ENCODE measurements around the gene AGPAT3. TPM values are rescaled to one million over a fixed set of nuclear protein-coding genes. Genes with fewer than 3 reads are reported as not detected.

The AGPAT3 gene
- polyA plus RNA-seq, 2 donors, result 15.3 to 18.6 TPM

- Histone ChIP-seq H3K27ac (ENCODE audit: low read depth in 2 of 2, low read length in 1 of 2) (no peak overlapping the region), H3K4me1 (ENCODE audit: control insufficient read depth in 2 of 2, insufficient read depth in 2 of 2, low read length in 1 of 2) (peaks cover 0 to 3% of the 10 kb centered on the region in 2 donors), H3K4me3 (ENCODE audit: low read depth in 1 of 2, low read length in 2 of 2) (no peak overlapping the region), H3K9me3 (ENCODE audit: control insufficient read depth in 2 of 2, insufficient read depth in 1 of 2, low read depth in 1 of 2, low read length in 1 of 2) (no peaks in the 10 kb centered on the region), H3K36me3 (ENCODE audit: control insufficient read depth in 2 of 2, insufficient read depth in 2 of 2, low read length in 1 of 2) (peaks cover 0 to 5% of the 10 kb centered on the region in 2 donors), H3K27me3 (ENCODE audit: control insufficient read depth in 1 of 2, insufficient read depth in 2 of 2, low read length in 2 of 2) (no peaks in the 10 kb centered on the region)
- WGBS, 2 donors, result 69 to 73% methylated on average over 20 to 23 of the region's 23 CpGs
Measured at GRCh38 chr21:43988506-43989230, 123.6 kb downstream of the AGPAT3 start.

GRCh38 chr21:43989401-43989800 lies 124.4 kb downstream of the AGPAT3 start:
- peaks cover 0 to 3% of the 10 kb centered on the region in 2 donors for H3K4me1 ChIP-seq (ENCODE audit: control insufficient read depth in 2 of 2, insufficient read depth in 2 of 2, low read length in 1 of 2)
- no peak overlapping the region for H3K27ac ChIP-seq (ENCODE audit: low read depth in 2 of 2, low read length in 1 of 2)
- H3K27me3 ChIP-seq (ENCODE audit: control insufficient read depth in 1 of 2, insufficient read depth in 2 of 2, low read length in 2 of 2), result no peaks in the 10 kb centered on the region
- no peaks in the 10 kb centered on the region for H3K9me3 ChIP-seq (ENCODE audit: control insufficient read depth in 2 of 2, insufficient read depth in 1 of 2, low read depth in 1 of 2, low read length in 1 of 2)
- 80 to 87% methylated on average over 7 of the region's 7 CpGs for WGBS, 2 donors
- no peaks in the 10 kb centered on the region for H3K36me3 ChIP-seq (ENCODE audit: control insufficient read depth in 2 of 2, insufficient read depth in 2 of 2, low read length in 1 of 2)
- no peak overlapping the region for H3K4me3 ChIP-seq (ENCODE audit: low read depth in 1 of 2, low read length in 2 of 2)

GRCh38 chr21:43991447-43991991 lies 126.5 kb downstream of the AGPAT3 start:
- WGBS, 2 donors, result 84 to 87% methylated on average over 33 of the region's 33 CpGs
- H3K27ac ChIP-seq (ENCODE audit: low read depth in 2 of 2, low read length in 1 of 2), result no peak overlapping the region
- no peaks in the 10 kb centered on the region for H3K27me3 ChIP-seq (ENCODE audit: control insufficient read depth in 1 of 2, insufficient read depth in 2 of 2, low read length in 2 of 2)
- H3K4me1 ChIP-seq (ENCODE audit: control insufficient read depth in 2 of 2, insufficient read depth in 2 of 2, low read length in 1 of 2), result peaks cover 0 to 3% of the 10 kb centered on the region in 2 donors
- H3K36me3 ChIP-seq (ENCODE audit: control insufficient read depth in 2 of 2, insufficient read depth in 2 of 2, low read length in 1 of 2), result no peaks in the 10 kb centered on the region
- no peak overlapping the region for H3K4me3 ChIP-seq (ENCODE audit: low read depth in 1 of 2, low read length in 2 of 2)
- H3K9me3 ChIP-seq (ENCODE audit: control insufficient read depth in 2 of 2, insufficient read depth in 1 of 2, low read depth in 1 of 2, low read length in 1 of 2), result no peaks in the 10 kb centered on the region

GRCh38 chr21:43992121-43992520 lies 127.1 kb downstream of the AGPAT3 start:
- Histone ChIP-seq H3K4me3 (ENCODE audit: low read depth in 1 of 2, low read length in 2 of 2) (no peak overlapping the region), H3K9me3 (ENCODE audit: control insufficient read depth in 2 of 2, insufficient read depth in 1 of 2, low read depth in 1 of 2, low read length in 1 of 2) (no peaks in the 10 kb centered on the region), H3K36me3 (ENCODE audit: control insufficient read depth in 2 of 2, insufficient read depth in 2 of 2, low read length in 1 of 2) (no peaks in the 10 kb centered on the region), H3K27me3 (ENCODE audit: control insufficient read depth in 1 of 2, insufficient read depth in 2 of 2, low read length in 2 of 2) (no peaks in the 10 kb centered on the region), H3K27ac (ENCODE audit: low read depth in 2 of 2, low read length in 1 of 2) (no peak overlapping the region), H3K4me1 (ENCODE audit: control insufficient read depth in 2 of 2, insufficient read depth in 2 of 2, low read length in 1 of 2) (peaks cover 0 to 3% of the 10 kb centered on the region in 2 donors)
- WGBS, 2 donors, result 91 to 94% methylated on average over 11 of the region's 11 CpGs

- Histone ChIP-seq H3K4me1 (ENCODE audit: control insufficient read depth in 2 of 2, insufficient read depth in 2 of 2, low read length in 1 of 2) (no peaks in the 10 kb centered on the region), H3K27ac (ENCODE audit: low read depth in 2 of 2, low read length in 1 of 2) (no peak overlapping the region), H3K4me3 (ENCODE audit: low read depth in 1 of 2, low read length in 2 of 2) (no peak overlapping the region), H3K36me3 (ENCODE audit: control insufficient read depth in 2 of 2, insufficient read depth in 2 of 2, low read length in 1 of 2) (no peaks in the 10 kb centered on the region), H3K9me3 (ENCODE audit: control insufficient read depth in 2 of 2, insufficient read depth in 1 of 2, low read depth in 1 of 2, low read length in 1 of 2) (no peaks in the 10 kb centered on the region), H3K27me3 (ENCODE audit: control insufficient read depth in 1 of 2, insufficient read depth in 2 of 2, low read length in 2 of 2) (no peaks in the 10 kb centered on the region)
- WGBS, 2 donors, result 74 to 76% methylated on average over 18 of the region's 18 CpGs
Measured at GRCh38 chr21:43993420-43993934, 128.5 kb downstream of the AGPAT3 start.

GRCh38 chr21:43994085-43994484 lies 129.1 kb downstream of the AGPAT3 start:
- Histone ChIP-seq H3K36me3 (ENCODE audit: control insufficient read depth in 2 of 2, insufficient read depth in 2 of 2, low read length in 1 of 2) (no peaks in the 10 kb centered on the region), H3K9me3 (ENCODE audit: control insufficient read depth in 2 of 2, insufficient read depth in 1 of 2, low read depth in 1 of 2, low read length in 1 of 2) (no peaks in the 10 kb centered on the region), H3K4me3 (ENCODE audit: low read depth in 1 of 2, low read length in 2 of 2) (no peak overlapping the region), H3K27me3 (ENCODE audit: control insufficient read depth in 1 of 2, insufficient read depth in 2 of 2, low read length in 2 of 2) (no peaks in the 10 kb centered on the region), H3K4me1 (ENCODE audit: control insufficient read depth in 2 of 2, insufficient read depth in 2 of 2, low read length in 1 of 2) (no peaks in the 10 kb centered on the region), H3K27ac (ENCODE audit: low read depth in 2 of 2, low read length in 1 of 2) (no peak overlapping the region)
- 58 to 63% methylated on average over 11 of the region's 11 CpGs for WGBS, 2 donors

GRCh38 chr21:43994646-43995045 lies 129.6 kb downstream of the AGPAT3 start:
- Histone ChIP-seq H3K36me3 (ENCODE audit: control insufficient read depth in 2 of 2, insufficient read depth in 2 of 2, low read length in 1 of 2) (no peaks in the 10 kb centered on the region), H3K4me3 (ENCODE audit: low read depth in 1 of 2, low read length in 2 of 2) (no peak overlapping the region), H3K9me3 (ENCODE audit: control insufficient read depth in 2 of 2, insufficient read depth in 1 of 2, low read depth in 1 of 2, low read length in 1 of 2) (no peaks in the 10 kb centered on the region), H3K27ac (ENCODE audit: low read depth in 2 of 2, low read length in 1 of 2) (no peak overlapping the region), H3K27me3 (ENCODE audit: control insufficient read depth in 1 of 2, insufficient read depth in 2 of 2, low read length in 2 of 2) (no peaks in the 10 kb centered on the region), H3K4me1 (ENCODE audit: control insufficient read depth in 2 of 2, insufficient read depth in 2 of 2, low read length in 1 of 2) (no peaks in the 10 kb centered on the region)
- WGBS, 2 donors, result 91 to 94% methylated on average over 9 of the region's 9 CpGs

GRCh38 chr21:43995521-43996105 lies 130.6 kb downstream of the AGPAT3 start:
- H3K27ac ChIP-seq (ENCODE audit: low read depth in 2 of 2, low read length in 1 of 2), result no peak overlapping the region
- H3K9me3 ChIP-seq (ENCODE audit: control insufficient read depth in 2 of 2, insufficient read depth in 1 of 2, low read depth in 1 of 2, low read length in 1 of 2), result no peaks in the 10 kb centered on the region
- WGBS, 2 donors, result 92% methylated on average over 18 of the region's 18 CpGs
- H3K4me1 ChIP-seq (ENCODE audit: control insufficient read depth in 2 of 2, insufficient read depth in 2 of 2, low read length in 1 of 2), result no peaks in the 10 kb centered on the region
- no peaks in the 10 kb centered on the region for H3K27me3 ChIP-seq (ENCODE audit: control insufficient read depth in 1 of 2, insufficient read depth in 2 of 2, low read length in 2 of 2)
- no peak overlapping the region for H3K4me3 ChIP-seq (ENCODE audit: low read depth in 1 of 2, low read length in 2 of 2)
- H3K36me3 ChIP-seq (ENCODE audit: control insufficient read depth in 2 of 2, insufficient read depth in 2 of 2, low read length in 1 of 2), result no peaks in the 10 kb centered on the region

- no peak overlapping the region for H3K27ac ChIP-seq (ENCODE audit: low read depth in 2 of 2, low read length in 1 of 2)
- 86 to 91% methylated on average over 5 of the region's 5 CpGs for WGBS, 2 donors
Measured at GRCh38 chr21:43997766-43998742, 133.0 kb downstream of the AGPAT3 start.

More at GRCh38 chr21:43997766-43998742, 133.0 kb downstream of the AGPAT3 start:
- Histone ChIP-seq H3K36me3 (ENCODE audit: control insufficient read depth in 2 of 2, insufficient read depth in 2 of 2, low read length in 1 of 2) (no peaks in the 10 kb centered on the region), H3K27me3 (ENCODE audit: control insufficient read depth in 1 of 2, insufficient read depth in 2 of 2, low read length in 2 of 2) (no peaks in the 10 kb centered on the region), H3K9me3 (ENCODE audit: control insufficient read depth in 2 of 2, insufficient read depth in 1 of 2, low read depth in 1 of 2, low read length in 1 of 2) (no peaks in the 10 kb centered on the region), H3K4me3 (ENCODE audit: low read depth in 1 of 2, low read length in 2 of 2) (no peak overlapping the region), H3K4me1 (ENCODE audit: control insufficient read depth in 2 of 2, insufficient read depth in 2 of 2, low read length in 1 of 2) (no peaks in the 10 kb centered on the region)

Measured in esophagus (tissue), 2 donors.